H4 (cell line): ENCODE measurements around the gene TMEM236. TPM values are rescaled to one million over a fixed set of nuclear protein-coding genes. Genes with fewer than 3 reads are reported as not detected.
A peak's percentile ranks its signal among the peaks of the same experiment; 100 is the strongest.

Experiments
- DNase-seq: peaks from one replicate; pipeline ENCODE4 v3.0.0-alpha.2; 2015; ENCODE audit warnings: low spot score
- total RNA-seq: library from RNA; depleted of rRNA; stranded (reverse); fragments of >200 nt; shearing (Covaris generic); gene quantifications from 2 replicates; pipeline ENCODE4 v1.2.3, GENCODE V29; 2014

TMEM236 gene
- total RNA-seq, 1 experiment from 2014 or later: 0.04 TPM

GRCh38 chr10:17742918-17743317 lies 9.1 kb upstream of the TMEM236 start:
- DNase-seq: peak; percentile 22

- DNase-seq: no peak
Observed at GRCh38 chr10:17743437-17743836, 8.6 kb upstream of the TMEM236 start.

GRCh38 chr10:17744341-17744861 lies 7.6 kb upstream of the TMEM236 start:
- DNase-seq: no peak

- DNase-seq: no peak
Observed at GRCh38 chr10:17747883-17748550, 4.0 kb upstream of the TMEM236 start.

GRCh38 chr10:17749890-17750289 lies 2.1 kb upstream of the TMEM236 start:
- no peak for DNase-seq

- no peak for DNase-seq
Observed at GRCh38 chr10:17756557-17757217, 4.7 kb downstream of the TMEM236 start.

- no peak for DNase-seq
Observed at GRCh38 chr10:17758200-17758599, 6.2 kb downstream of the TMEM236 start.

- DNase-seq: no peak
Observed at GRCh38 chr10:17758896-17759295, 6.9 kb downstream of the TMEM236 start.

GRCh38 chr10:17764142-17764541 lies 12.1 kb downstream of the TMEM236 start:
- no peak for DNase-seq

GRCh38 chr10:17765602-17766001 lies 13.6 kb downstream of the TMEM236 start:
- DNase-seq: no peak

GRCh38 chr10:17766731-17767130 lies 14.7 kb downstream of the TMEM236 start:
- no peak for DNase-seq

- no peak for DNase-seq
Observed at GRCh38 chr10:17768496-17768895, 16.5 kb downstream of the TMEM236 start.

- DNase-seq: no peak
Observed at GRCh38 chr10:17768957-17769356, 17.0 kb downstream of the TMEM236 start.

- DNase-seq: no peak
Observed at GRCh38 chr10:17771017-17771416, 19.0 kb downstream of the TMEM236 start.

GRCh38 chr10:17779784-17780183 lies 27.8 kb downstream of the TMEM236 start:
- no peak for DNase-seq

- DNase-seq: no peak
Observed at GRCh38 chr10:17780727-17781126, 28.7 kb downstream of the TMEM236 start.

- no peak for DNase-seq
Observed at GRCh38 chr10:17781856-17782255, 29.9 kb downstream of the TMEM236 start.

GRCh38 chr10:17782921-17783665 lies 31.1 kb downstream of the TMEM236 start:
- DNase-seq: peak; percentile 63

GRCh38 chr10:17783751-17784150 lies 31.8 kb downstream of the TMEM236 start:
- no peak for DNase-seq

- DNase-seq: no peak
Observed at GRCh38 chr10:17784688-17785087, 32.7 kb downstream of the TMEM236 start.

- no peak for DNase-seq
Observed at GRCh38 chr10:17785276-17785930, 33.4 kb downstream of the TMEM236 start.
